ENCODE measurements around the gene PRKCZ.

PRKCZ gene

GRCh38 chr1:2046953-2047748 is 3.1 kb upstream of the PRKCZ start:
- DNase-seq = no peak

GRCh38 chr1:2047749-2048729 is 2.2 kb upstream of the PRKCZ start:
- DNase-seq = no peak

- DNase-seq = no peak
Measured at GRCh38 chr1:2049225-2049717, 940 bp upstream of the PRKCZ start.

DNA sequence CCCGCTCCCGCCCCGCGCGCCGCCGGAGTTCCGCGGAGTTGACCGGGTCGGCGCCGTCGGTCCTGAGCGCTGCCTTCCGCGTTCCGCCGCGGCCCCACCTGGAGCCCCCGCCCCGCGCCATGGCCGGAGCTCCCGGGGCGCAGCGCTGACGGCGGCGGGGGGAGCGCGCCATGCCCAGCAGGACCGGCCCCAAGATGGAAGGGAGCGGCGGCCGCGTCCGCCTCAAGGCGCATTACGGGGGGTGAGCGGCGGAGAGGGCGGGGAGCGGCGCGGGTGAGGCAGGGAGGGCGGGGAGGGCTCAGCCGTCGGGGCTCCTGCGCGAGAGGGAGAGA is 216 bp downstream of the PRKCZ start:
- DNase-seq = no peak

DNA sequence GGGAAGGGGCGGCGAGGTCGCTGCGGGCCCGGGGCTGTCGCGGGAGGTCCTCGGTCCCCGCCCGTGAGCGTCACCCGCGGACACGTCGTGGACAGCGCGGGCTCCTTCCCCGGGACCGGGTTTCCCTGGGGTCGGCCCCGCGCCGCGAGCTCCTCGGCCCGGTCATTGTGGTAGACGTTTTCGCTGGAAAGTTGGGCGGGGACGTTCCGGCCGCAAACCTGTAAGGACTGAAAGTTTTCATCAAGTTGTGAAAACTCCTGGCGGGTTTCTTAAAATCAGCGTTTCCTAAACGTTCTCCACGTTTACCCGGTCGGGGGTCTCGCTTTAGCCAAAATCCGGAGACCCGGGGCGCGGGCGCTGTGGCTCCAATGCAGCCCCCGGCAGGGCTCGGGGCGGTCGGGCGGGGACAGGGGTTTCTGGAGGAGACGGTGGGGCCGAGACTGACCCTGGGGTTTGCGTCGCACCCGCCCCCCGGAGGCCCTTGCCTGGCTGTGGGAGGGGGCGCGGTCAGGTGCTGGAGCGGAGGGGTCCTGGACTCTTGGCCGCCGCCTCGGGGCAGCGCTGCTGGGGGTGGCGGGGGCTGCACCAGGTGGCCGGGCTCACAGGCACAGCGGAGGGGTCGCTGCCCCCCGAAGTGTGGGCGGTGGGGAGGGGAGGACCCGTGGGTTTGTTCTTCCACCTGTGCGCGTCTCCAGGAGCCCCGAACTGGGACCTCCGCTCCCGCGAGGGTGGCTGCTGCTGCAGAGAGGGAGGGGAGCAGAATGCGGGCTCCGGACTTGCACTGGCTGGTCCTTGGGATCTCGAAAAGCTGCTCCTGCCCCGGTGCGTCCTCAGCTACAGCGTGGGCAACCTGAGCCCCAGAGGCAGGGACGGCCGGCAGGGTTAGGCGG is 827 bp downstream of the PRKCZ start:
- no peak for DNase-seq

- DNase-seq = no peak
Measured at GRCh38 chr1:2052054-2052679, 2.0 kb downstream of the PRKCZ start.

- DNase-seq = no peak
Measured at GRCh38 chr1:2052756-2053155, 2.5 kb downstream of the PRKCZ start.

- no peak for DNase-seq
Measured at GRCh38 chr1:2053217-2053616, 3.0 kb downstream of the PRKCZ start.

GRCh38 chr1:2053784-2054376 is 3.7 kb downstream of the PRKCZ start:
- DNase-seq = no peak

DNA sequence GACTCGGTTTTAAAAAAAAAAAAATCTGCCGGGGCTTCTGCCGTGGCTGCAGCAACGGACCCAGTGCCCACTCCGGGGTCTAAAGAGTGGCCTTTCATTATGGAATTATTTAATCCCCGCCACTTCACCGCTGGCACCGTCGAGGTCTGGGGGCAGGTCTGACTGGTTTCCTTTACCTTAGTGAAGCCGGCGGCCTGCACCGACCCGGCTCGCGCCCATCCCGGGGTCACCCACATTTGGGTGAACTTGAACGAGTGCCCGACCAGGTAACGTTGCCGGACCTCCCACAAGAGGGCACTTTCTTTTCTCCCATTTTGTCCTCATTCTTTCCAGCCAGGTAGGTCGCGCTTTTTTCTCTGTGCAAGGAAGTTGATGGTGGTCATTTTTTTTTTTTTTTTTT is 4.3 kb downstream of the PRKCZ start:
- no peak for DNase-seq

DNA sequence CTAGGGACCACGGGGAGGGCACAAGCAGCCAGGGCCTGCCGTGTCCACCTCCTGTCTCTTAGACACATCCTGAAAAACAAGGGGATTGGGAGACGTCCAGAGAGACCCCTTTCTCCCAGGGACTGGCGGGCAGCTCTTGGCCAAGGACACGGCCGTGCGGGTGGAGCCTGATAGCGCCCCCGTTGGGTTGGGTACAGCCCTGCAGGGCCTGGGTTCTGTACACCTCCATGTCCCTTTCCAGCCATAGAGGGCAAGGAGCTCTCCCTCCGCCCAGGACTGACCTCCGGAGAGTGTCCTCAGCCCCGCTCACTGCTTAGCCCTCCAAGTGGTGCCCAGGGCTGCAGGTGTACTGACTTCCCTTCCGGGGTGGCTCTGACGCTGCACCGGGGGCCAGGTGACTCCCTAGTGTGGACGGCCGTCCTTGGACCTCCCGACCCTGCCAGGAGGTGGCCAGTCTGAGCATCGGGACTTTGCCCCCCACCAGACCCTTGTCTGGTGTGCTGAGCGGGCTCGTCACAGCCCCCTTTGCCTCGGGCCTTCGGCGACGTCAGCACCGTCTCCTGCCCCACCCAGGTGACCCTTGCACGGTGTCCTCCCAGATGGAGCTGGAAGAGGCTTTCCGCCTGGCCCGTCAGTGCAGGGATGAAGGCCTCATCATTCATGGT is 5.8 kb downstream of the PRKCZ start:
- DNase-seq = no peak

DNA sequence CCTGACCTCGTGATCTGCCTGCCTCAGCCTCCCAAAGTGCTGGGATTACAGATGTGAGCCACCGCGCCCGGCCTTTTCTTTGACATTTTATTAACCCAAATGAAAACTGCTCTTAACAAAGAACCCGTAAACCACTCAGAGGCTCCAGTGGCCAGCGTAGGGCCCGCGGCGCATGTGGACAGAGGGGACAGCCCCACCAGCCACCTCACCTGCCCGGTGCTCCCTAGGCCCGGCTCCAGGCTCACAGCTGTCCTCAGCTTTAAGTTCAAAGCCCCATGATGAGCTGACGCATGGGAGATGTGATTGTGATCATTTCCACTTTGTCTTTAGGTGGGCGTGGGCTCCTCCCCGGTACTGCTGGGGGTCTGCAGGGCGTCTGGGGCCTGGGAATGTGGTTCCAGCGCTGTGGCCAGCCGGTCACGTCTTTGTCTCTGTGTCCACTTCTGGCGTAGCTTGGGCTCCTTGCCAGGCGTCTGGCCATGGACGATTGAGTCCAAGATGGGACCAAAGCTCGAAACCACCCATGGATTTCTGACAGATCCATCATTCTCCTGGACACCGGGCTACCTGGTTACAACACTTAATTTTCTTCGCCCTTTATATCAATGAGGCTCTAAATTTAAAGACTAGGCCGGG is 6.9 kb downstream of the PRKCZ start:
- no peak for DNase-seq

- DNase-seq = no peak
Measured at GRCh38 chr1:2059290-2059953, 9.2 kb downstream of the PRKCZ start.

DNA sequence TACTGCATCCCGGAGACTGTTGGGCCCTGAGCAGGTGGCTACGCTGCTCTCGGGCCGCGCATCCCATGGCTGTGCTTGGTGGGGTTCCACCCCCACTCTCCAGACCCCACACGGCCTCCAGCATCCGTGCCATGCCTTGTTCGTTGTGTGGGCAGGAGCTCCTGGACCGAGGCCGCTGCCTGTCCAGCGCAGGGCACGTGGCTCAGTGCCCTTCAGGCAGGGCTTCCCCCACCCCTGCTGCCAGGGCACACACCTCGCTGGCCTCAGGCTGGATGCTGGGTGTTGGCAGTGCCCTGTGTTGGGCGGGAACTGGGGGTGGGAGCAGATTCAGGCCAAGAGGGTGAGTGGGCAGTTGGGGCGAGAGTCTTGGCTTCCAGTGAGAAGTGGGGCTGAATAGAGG is 9.9 kb downstream of the PRKCZ start:
- no peak for DNase-seq

DNA sequence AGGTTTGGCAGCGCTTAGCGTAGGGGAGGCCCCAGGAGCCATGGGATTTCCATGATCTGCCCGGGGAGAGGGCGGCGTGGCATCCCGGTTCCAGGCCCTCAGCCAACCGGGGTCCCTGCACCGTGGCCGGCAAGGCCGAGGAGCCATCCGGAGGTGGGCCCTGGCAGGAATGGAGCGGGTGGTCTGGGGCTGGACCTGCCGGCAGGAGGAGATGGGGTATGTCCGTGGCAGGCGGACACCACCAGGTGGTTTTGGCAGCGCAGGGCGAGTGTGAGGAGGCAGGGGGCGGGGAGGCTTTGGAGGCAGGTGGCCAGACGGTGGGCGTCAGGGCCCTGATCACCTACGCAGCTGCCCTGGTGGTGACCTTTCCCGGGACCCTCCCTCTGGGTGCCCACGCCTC is 10.3 kb downstream of the PRKCZ start:
- no peak for DNase-seq

GRCh38 chr1:2061065-2061778 is 11.0 kb downstream of the PRKCZ start:
- no peak for DNase-seq

DNA sequence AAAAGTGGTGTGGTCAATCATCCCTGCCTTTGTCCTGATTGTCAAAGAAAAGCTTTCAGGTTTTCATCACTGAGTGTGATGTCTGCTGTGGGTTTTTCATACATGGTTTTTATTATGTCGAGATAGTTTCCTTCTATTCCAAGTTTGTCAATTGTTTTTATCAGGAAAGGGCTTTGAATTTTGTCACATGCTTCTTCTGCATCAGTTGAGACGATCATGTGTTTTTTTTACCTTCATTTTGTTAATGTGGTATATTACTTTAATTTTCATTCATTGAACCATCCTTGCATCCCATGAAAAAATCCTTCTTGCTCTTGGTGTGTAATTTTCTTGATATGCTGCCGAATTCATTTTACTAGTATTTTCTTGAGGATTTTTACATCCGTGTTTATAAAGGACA is 15.5 kb downstream of the PRKCZ start:
- DNase-seq = no peak

DNA sequence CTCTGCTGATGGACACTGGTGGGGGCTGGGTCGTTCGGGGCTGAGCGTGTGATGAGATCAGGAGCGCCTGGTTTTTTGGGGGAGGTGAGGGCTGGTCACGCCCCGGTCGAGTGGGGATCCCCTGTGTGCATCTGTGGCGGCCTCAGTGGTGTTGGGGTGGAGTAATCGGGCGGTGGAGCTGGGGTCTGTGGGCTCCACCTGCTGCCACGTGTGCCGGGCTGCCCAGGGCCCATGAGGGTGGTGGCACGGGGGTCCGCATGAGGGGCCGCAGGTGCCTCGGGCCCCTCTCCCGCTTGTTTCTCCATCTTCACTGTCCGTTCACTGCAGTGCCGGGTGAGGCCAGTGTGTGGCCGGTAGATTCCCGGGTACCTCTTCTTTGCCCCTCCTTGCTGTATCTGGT is 17.2 kb downstream of the PRKCZ start:
- DNase-seq = no peak

DNA sequence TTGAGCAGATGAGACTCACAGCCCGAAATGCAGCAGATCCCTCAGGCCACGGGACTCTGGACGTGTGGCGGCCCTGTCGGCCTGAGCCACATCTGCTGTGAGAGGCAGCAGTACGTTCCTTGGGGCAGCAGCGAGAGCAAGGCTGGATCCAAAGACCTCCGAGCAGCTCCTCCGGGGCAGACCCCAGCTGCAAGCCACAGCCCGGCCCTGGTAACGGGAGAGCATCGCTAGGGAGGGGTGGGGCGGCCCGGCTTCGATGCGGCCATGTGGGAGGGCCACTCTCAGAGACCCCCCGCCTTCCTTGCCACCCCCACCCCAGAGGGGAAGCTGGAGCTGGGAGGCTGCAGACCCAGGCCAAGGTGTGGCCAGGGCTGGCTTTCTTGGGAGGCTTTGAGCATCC is 17.8 kb downstream of the PRKCZ start:
- DNase-seq = no peak

- no peak for DNase-seq
Measured at GRCh38 chr1:2068951-2069350, 18.7 kb downstream of the PRKCZ start.

Data from fibroblast of skin of right biceps (primary cell).